ENCODE data around the gene CLN6. TPM values are rescaled to one million over a fixed set of nuclear protein-coding genes. Genes with fewer than 3 reads are reported as not detected.

Gene CLN6
- total and polyA plus RNA-seq, 12 donors: 5.8 to 14.2 (median 9.0) TPM

GRCh38 chr15:68211656-68212320 is 17.7 kb downstream of the CLN6 start:
- no peak for ATAC-seq
- no peak overlapping the region for H3K4me3 ChIP-seq
- 94 to 96% methylated on average over 14 of the region's 14 CpGs for WGBS, 2 donors
- H3K36me3 ChIP-seq: peaks cover 0 to 11% (median 0%) of the 10 kb centered on the region in 9 donors
- peaks cover 0 to 47% (median 8%) of the 10 kb centered on the region in 9 donors for H3K4me1 ChIP-seq
- no peaks in the 10 kb centered on the region for H3K9me3 ChIP-seq
- H3K27ac ChIP-seq: no peak overlapping the region
- no peak for TF ChIP-seq CTCF (IDR thresholded peaks at IDR 0.05)
- intact Hi-C loops (cut with DNase I): loop anchor here in 3 of 10 donors (5.0 to 10.0 kb wide), 2 partner anchors 347 to 349 kb away; no protein-coding TSS in a partner anchor
- DNase-seq: no peak
- H3K27me3 ChIP-seq: no peaks in the 10 kb centered on the region

GRCh38 chr15:68210821-68211655 is 18.5 kb downstream of the CLN6 start:
- TF ChIP-seq CTCF (IDR thresholded peaks at IDR 0.05): peak; percentile 68 to 91 (median 87)
- H3K4me3 ChIP-seq: peak overlapping the region in 2 of 10 donors; percentile 16 to 21
- intact Hi-C loops (cut with DNase I): loop anchor here in 3 of 10 donors (5.0 to 10.0 kb wide), 2 partner anchors 346 to 349 kb away; no protein-coding TSS in a partner anchor
- no peaks in the 10 kb centered on the region for H3K27me3 ChIP-seq
- ATAC-seq: peak; percentile 47 to 68 (median 62)
- H3K4me1 ChIP-seq: peaks cover 0 to 55% (median 13%) of the 10 kb centered on the region in 9 donors
- WGBS, 2 donors: 43 to 44% methylated on average over 23 of the region's 23 CpGs
- H3K9me3 ChIP-seq: no peaks in the 10 kb centered on the region
- H3K27ac ChIP-seq: no peak overlapping the region
- peaks cover 0 to 6% (median 0%) of the 10 kb centered on the region in 9 donors for H3K36me3 ChIP-seq
- peak; percentile 69 to 73 for DNase-seq

- ATAC-seq (no peak), DNase-seq (no peak)
- peak overlapping the region in 2 of 10 donors; percentile 16 to 21 for H3K4me3 ChIP-seq
- no peak for TF ChIP-seq CTCF (IDR thresholded peaks at IDR 0.05)
- intact Hi-C loops (cut with DNase I): loop anchor here in 3 of 10 donors (5.0 to 10.0 kb wide), 2 partner anchors 346 to 348 kb away; no protein-coding TSS in a partner anchor
- peaks cover 0 to 58% (median 20%) of the 10 kb centered on the region in 9 donors for H3K4me1 ChIP-seq
- H3K27me3 ChIP-seq: no peaks in the 10 kb centered on the region
- no peak overlapping the region for H3K27ac ChIP-seq
- H3K9me3 ChIP-seq: no peaks in the 10 kb centered on the region
- 77% methylated on average over 9 of the region's 9 CpGs for WGBS, 2 donors
- H3K36me3 ChIP-seq: peaks cover 0 to 6% (median 0%) of the 10 kb centered on the region in 9 donors
These were observed 19.1 kb downstream of the CLN6 start for GRCh38 chr15:68210409-68210756.

- TF ChIP-seq CTCF (IDR thresholded peaks at IDR 0.05): no peak
These were observed 19.7 kb downstream of the CLN6 start for GRCh38 chr15:68209735-68210408.

More at GRCh38 chr15:68209735-68210408, 19.7 kb downstream of the CLN6 start:
- Histone ChIP-seq H3K36me3 (peaks cover 0 to 6% (median 0%) of the 10 kb centered on the region in 9 donors), H3K4me1 (peaks cover 0 to 58% (median 25%) of the 10 kb centered on the region in 9 donors), H3K27me3 (no peaks in the 10 kb centered on the region), H3K27ac (no peak overlapping the region), H3K4me3 (no peak overlapping the region), H3K9me3 (no peaks in the 10 kb centered on the region)
- 74 to 80% methylated on average over 13 of the region's 13 CpGs for WGBS, 2 donors
- ATAC-seq (no peak), DNase-seq (no peak)
- intact Hi-C loops (cut with DNase I): loop anchor here in 4 of 10 donors (5.0 to 10.0 kb wide), 2 partner anchors 345 to 348 kb away; no protein-coding TSS in a partner anchor

Measured in heart right ventricle (tissue), 16 donors.